H1 (cell line): ENCODE measurements around the gene KCTD11. TPM values are rescaled to one million over a fixed set of nuclear protein-coding genes. Genes with fewer than 3 reads are reported as not detected.

ENCODE experiments used
- CTCF ChIA-PET: fragments of 300-600 bp; sonication (Branson Sonifier 250); formaldehyde crosslinking; loops from one replicate; lab custom pipeline; 2021; ENCODE audit not compliant: partially characterized antibody; lab: Charles Lee
- POLR2A ChIA-PET: fragments of 300-600 bp; sonication (Branson Sonifier 250); formaldehyde crosslinking; loops from one replicate; lab custom pipeline; 2021; ENCODE audit warnings: inconsistent platforms; ENCODE audit not compliant: partially characterized antibody; lab: Charles Lee
- DNase-seq, 2 experiments: peaks; one replicate each; pipeline versions ENCODE4 v3.0.0 to v3.0.0-alpha.2; 2010 to 2022; ENCODE audit warnings: low spot score in 2 of 2, low read depth in 1 of 2, mixed read lengths in 1 of 2
- FAIRE-seq: peaks from 2 replicates; lab custom pipeline; 2011; peaks lifted over from hg19 to GRCh38; lab: Jason Lieb, UNC
- H2AFZ ChIP-seq: 2 replicates; pipeline ENCODE4 v1.8.1; 2012; ENCODE audit warnings: low read length, inconsistent platforms
- H2AK5ac ChIP-seq: 2 replicates; pipeline ENCODE4 v1.6.1; 2013; ENCODE audit warnings: low read depth, low read length
- H2BK120ac ChIP-seq: replicated peaks from 2 replicates; pipeline ENCODE3; 2013; ENCODE audit warnings: low read depth, low read length, inconsistent platforms
- H2BK12ac ChIP-seq: 2 replicates; pipeline ENCODE4 v1.6.1; 2013; ENCODE audit warnings: low read depth, low read length
- H2BK15ac ChIP-seq: 2 replicates; pipeline ENCODE4 v1.6.1; 2013; ENCODE audit warnings: low read length
- H2BK20ac ChIP-seq: 2 replicates; pipeline ENCODE4 v1.6.1; 2013; ENCODE audit warnings: low read length
- H2BK5ac ChIP-seq: 2 replicates; pipeline ENCODE4 v1.6.1; 2013; ENCODE audit warnings: low read depth, low read length
- H3K14ac ChIP-seq: 2 replicates; pipeline ENCODE4 v1.6.1; 2013; ENCODE audit warnings: inconsistent platforms; ENCODE audit not compliant: insufficient read length
- H3K18ac ChIP-seq: 2 replicates; pipeline ENCODE4 v1.6.1; 2013; ENCODE audit warnings: low read length; ENCODE audit errors: extremely low read depth
- H3K23ac ChIP-seq: 2 replicates; pipeline ENCODE4 v1.6.1; 2013; ENCODE audit warnings: inconsistent platforms; ENCODE audit not compliant: insufficient read length
- H3K23me2 ChIP-seq: 2 replicates; pipeline ENCODE4 v1.6.1; 2013; ENCODE audit warnings: low read depth, low read length
- H3K27ac ChIP-seq: 2 replicates; pipeline ENCODE4 v1.6.1; 2011; ENCODE audit warnings: low read depth, low read length, inconsistent platforms
- H3K27me3 ChIP-seq, 4 experiments: replicated peaks in 1 of 4; 1 replicate in 1 of 4; 2 replicates in 3 of 4; pipeline versions ENCODE4 v1.6.1 to v1.8.1; 2011 to 2013; ENCODE audit warnings: low read length in 3 of 4, mild to moderate bottlenecking in 3 of 4, inconsistent platforms in 2 of 4, mixed read lengths in 2 of 4, moderate library complexity in 1 of 4; ENCODE audit not compliant: control insufficient read depth in 3 of 4, insufficient read depth in 3 of 4; ENCODE audit errors: extremely low read depth in 1 of 4
- H3K36me3 ChIP-seq, 4 experiments: 2 replicates each; pipeline versions ENCODE4 v1.6.1 to v1.8.1; 2011 to 2013; ENCODE audit warnings: mild to moderate bottlenecking in 4 of 4, low read length in 3 of 4, moderate library complexity in 2 of 4, control low read depth in 1 of 4, inconsistent platforms in 1 of 4; ENCODE audit not compliant: insufficient read depth in 4 of 4, control insufficient read depth in 2 of 4
- H3K4ac ChIP-seq: replicated peaks from 2 replicates; pipeline ENCODE3; 2013; ENCODE audit warnings: low read length, low read depth, mixed read lengths, inconsistent platforms; ENCODE audit not compliant: insufficient read length
- H3K4me1 ChIP-seq, 4 experiments: replicated peaks in 1 of 4; 1 replicate in 1 of 4; 2 replicates in 3 of 4; pipeline versions ENCODE4 v1.6.1 to v1.8.1; 2011 to 2013; ENCODE audit warnings: low read length in 3 of 4, inconsistent platforms in 2 of 4, mixed read lengths in 1 of 4; ENCODE audit not compliant: insufficient read depth in 4 of 4, control insufficient read depth in 3 of 4
- H3K4me2 ChIP-seq, 2 experiments: 2 replicates each; pipeline versions ENCODE4 v1.6.1 to v1.8.1; 2011 to 2013; ENCODE audit warnings: low read depth in 2 of 2, low read length in 2 of 2, control low read depth in 1 of 2, inconsistent platforms in 1 of 2, mild to moderate bottlenecking in 1 of 2; ENCODE audit not compliant: insufficient read depth in 1 of 2
- H3K4me3 ChIP-seq, 4 experiments: fragments of 200-600, 300-600 bp in 1 of 4; sonication (generic), shearing (Covaris generic), sonication (Bioruptor Twin) in 1 of 4; 2 replicates each; pipeline versions ENCODE4 v1.5.1 to v1.8.1; 2011 to 2016; ENCODE audit warnings: low read length in 4 of 4, low read depth in 3 of 4, control low read depth in 2 of 4, inconsistent platforms in 2 of 4, mild to moderate bottlenecking in 2 of 4, mixed read lengths in 1 of 4, moderate library complexity in 1 of 4; ENCODE audit not compliant: insufficient read depth in 2 of 4; ENCODE audit errors: extremely low read depth in 1 of 4
- H3K56ac ChIP-seq: replicated peaks from 2 replicates; pipeline ENCODE3; 2013; ENCODE audit warnings: low read depth, mild to moderate bottlenecking, mixed read lengths, low read length, inconsistent platforms; ENCODE audit not compliant: insufficient read length
- H3K79me1 ChIP-seq: 2 replicates; pipeline ENCODE4 v1.6.1; 2013; ENCODE audit warnings: low read depth, low read length, control low read depth
- H3K79me2 ChIP-seq, 2 experiments: 2 replicates each; pipeline versions ENCODE4 v1.6.1 to v1.8.1; 2012 to 2013; ENCODE audit warnings: low read length in 2 of 2, mild to moderate bottlenecking in 2 of 2, inconsistent platforms in 1 of 2; ENCODE audit not compliant: insufficient read depth in 2 of 2, control insufficient read depth in 1 of 2
- H3K9ac ChIP-seq, 4 experiments: replicated peaks in 1 of 4; 1 replicate in 1 of 4; 2 replicates in 3 of 4; pipeline versions ENCODE4 v1.6.1 to v1.8.1; 2011 to 2013; ENCODE audit warnings: low read depth in 3 of 4, low read length in 3 of 4, control low read depth in 2 of 4, mild to moderate bottlenecking in 2 of 4, moderate library complexity in 2 of 4, inconsistent platforms in 1 of 4; ENCODE audit errors: extremely low read depth in 1 of 4
- H3K9me3 ChIP-seq, 2 experiments: 2 replicates each; pipeline versions ENCODE4 v1.6.1 to v1.8.1; 2012 to 2013; ENCODE audit warnings: mild to moderate bottlenecking in 2 of 2, moderate library complexity in 2 of 2, control low read depth in 1 of 2, inconsistent platforms in 1 of 2, low read depth in 1 of 2, low read length in 1 of 2, mixed read lengths in 1 of 2; ENCODE audit not compliant: insufficient read depth in 2 of 2
- H4K20me1 ChIP-seq, 2 experiments: replicated peaks in 1 of 2; 2 replicates each; pipeline versions ENCODE3 to v1.8.1; 2011 to 2013; ENCODE audit warnings: inconsistent platforms in 2 of 2, low read length in 2 of 2, mild to moderate bottlenecking in 1 of 2; ENCODE audit not compliant: insufficient read depth in 2 of 2, control insufficient read depth in 1 of 2
- H4K5ac ChIP-seq: 2 replicates; pipeline ENCODE4 v1.6.1; 2013; ENCODE audit warnings: low read length, low read depth, mixed read lengths, inconsistent platforms; ENCODE audit not compliant: insufficient read length
- H4K8ac ChIP-seq: 2 replicates; pipeline ENCODE4 v1.8.0; 2013; ENCODE audit warnings: mild to moderate bottlenecking, moderate library complexity, low read length, inconsistent platforms; ENCODE audit not compliant: insufficient read depth; ENCODE audit errors: extremely low read depth
- H4K91ac ChIP-seq: replicated peaks from 2 replicates; pipeline ENCODE3; 2013; ENCODE audit warnings: low read length, mixed read lengths, inconsistent platforms; ENCODE audit not compliant: insufficient read length
- KDM1A ChIP-seq: fragments of 200-600, 300-600 bp; sonication (generic); IDR thresholded peaks from 2 replicates; pipeline ENCODE4 v1.7.1; 2016; ENCODE audit warnings: mild to moderate bottlenecking, low read length, borderline replicate concordance
- SAP30 ChIP-seq: fragments of 300-600 bp; sonication (generic); IDR thresholded peaks from 2 replicates; pipeline ENCODE4 v1.7.1; 2012; ENCODE audit warnings: low read length, moderate library complexity, mild to moderate bottlenecking, inconsistent platforms; ENCODE audit not compliant: insufficient read depth, insufficient replicate concordance
- WGBS, 2 experiments: shearing (Covaris generic) in 1 of 2; methylation state at CpG; one replicate each; pipeline versions ENCODE4 v1.1.6 to v1.1.7; 2013 to 2015; ENCODE audit warnings: low lambda C conversion rate in 2 of 2, mixed read lengths in 2 of 2, inconsistent platforms in 1 of 2, low coverage in 1 of 2, missing lambda C conversion rate in 1 of 2; ENCODE audit not compliant: insufficient replicate concordance in 2 of 2, insufficient coverage in 1 of 2, insufficient read length in 1 of 2; ENCODE audit errors: extremely low coverage in 1 of 2, missing lambda C conversion rate in 1 of 2; 5-methylcytosine and 5-hydroxymethylcytosine counted together
- polyA plus RNA-seq, 7 experiments: library from polyadenylated mRNA; depleted of rRNA in 3 of 7; stranded (reverse) in 5 of 7; unstranded in 2 of 7; fragments of >200 nt in 5 of 7; fragments of 200-250 nt in 2 of 7; gene quantifications; 1 replicate in 5 of 7; 2 replicates in 1 of 7; 4 replicates in 1 of 7; pipeline versions ENCODE4 v1.2.1 to v1.2.3, GENCODE V29; 2011 to 2013; ENCODE audit warnings: missing spikeins in 2 of 7, mixed read lengths in 2 of 7
- total RNA-seq: library from RNA; stranded (reverse); fragmentation: NEBNext Ultra II Directional; extraction: Animal tissue kit (Norgen Biotek cat#: 25700); gene quantifications from 2 replicates; pipeline ENCODE4 v1.2.1, GENCODE V29; 2021

Gene KCTD11
- total and polyA plus RNA-seq, 2 of the 8 experiments (the other 6 are each of a cell fraction or from before 2014, with no cell fraction given), result 8.6 to 9.2 TPM

DNA sequence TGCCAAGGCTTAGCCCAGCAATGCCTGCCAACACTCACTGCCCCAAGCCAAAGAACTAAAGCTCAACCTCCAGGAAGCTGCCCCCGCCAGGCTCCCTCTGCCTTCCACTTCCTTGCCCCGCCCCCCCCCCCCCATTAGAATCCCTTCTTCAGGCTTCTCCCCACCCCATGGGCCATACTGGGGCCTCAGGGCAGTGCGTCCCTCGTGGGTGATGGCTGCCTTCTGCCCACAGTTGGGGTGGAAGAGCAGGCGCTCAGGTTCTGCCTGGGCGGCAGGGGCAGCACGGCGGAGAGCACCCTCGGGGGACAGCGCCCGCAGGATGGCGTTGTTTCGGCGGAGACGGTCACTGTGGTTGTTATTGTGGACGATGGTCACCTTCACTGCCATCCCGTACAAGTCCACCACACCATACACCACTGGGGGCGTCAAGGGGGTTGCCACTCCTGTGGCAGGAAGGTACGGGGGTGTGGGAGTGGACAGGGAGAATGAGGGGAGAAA is 26.9 kb upstream of the KCTD11 start:
- H4K8ac ChIP-seq, result no peak overlapping the region
- H3K56ac ChIP-seq, result no peak overlapping the region
- DNase-seq (no peak), FAIRE-seq (no peak)
- no peak overlapping the region for H3K23ac ChIP-seq
- H3K9ac ChIP-seq, result no peak overlapping the region
- H3K4me2 ChIP-seq, result no peak overlapping the region
- H2AFZ ChIP-seq, result no peak overlapping the region
- H4K5ac ChIP-seq, result no peak overlapping the region
- no peak overlapping the region for H2BK12ac ChIP-seq
- TF ChIP-seq SAP30, result no peak
- TF ChIP-seq KDM1A, result no peak
- no peak overlapping the region for H3K27ac ChIP-seq
- H4K20me1 ChIP-seq, result peaks cover 2 to 22% of the 10 kb centered on the region in 2 experiments
- H3K4me1 ChIP-seq, result peaks cover 0 to 10% (median under 1%) of the 10 kb centered on the region in 4 experiments; a peak in 2 of 7 replicates
- no peak overlapping the region for H3K4ac ChIP-seq
- H3K18ac ChIP-seq, result no peak overlapping the region
- POLR2A ChIA-PET, result interaction anchor here (1.1 to 13.4 kb wide), 6 partner anchors 10 to 85 kb away, joined by 3 to 223 read pairs (median 6); partner anchors contain the start of genes ACAP1 and GPS2
- peaks cover 0 to 14% of the 10 kb centered on the region in 2 experiments; a peak in 2 of 4 replicates for H3K79me2 ChIP-seq
- H2BK15ac ChIP-seq, result no peak overlapping the region
- peaks cover 2% of the 10 kb centered on the region; the same call in 1 of the 2 replicates for H3K79me1 ChIP-seq
- no peak overlapping the region for H2BK120ac ChIP-seq
- no peaks in the 10 kb centered on the region for H3K9me3 ChIP-seq
- CTCF ChIA-PET, result interaction anchor here (0.6 to 9.3 kb wide), 13 partner anchors 9 to 1960 kb away, joined by 3 to 167 read pairs (median 5); partner anchors contain the start of genes ACAP1, GPS2, NLGN2 and TMEM95
- H4K91ac ChIP-seq, result no peak overlapping the region
- H2AK5ac ChIP-seq, result no peak overlapping the region
- H2BK5ac ChIP-seq, result no peak overlapping the region
- H3K36me3 ChIP-seq, result peaks cover 26 to 45% (median 43%) of the 10 kb centered on the region in 4 experiments
- no peak overlapping the region for H3K4me3 ChIP-seq
- H3K27me3 ChIP-seq, result no peaks in the 10 kb centered on the region; a peak in 1 of 7 replicates
- 93% methylated on average over 17 of the region's 19 CpGs; no CpG with 5 or more reads in 1 of the 2 experiments for WGBS, 2 experiments
- H2BK20ac ChIP-seq, result no peak overlapping the region
- H3K23me2 ChIP-seq, result peaks cover 8% of the 10 kb centered on the region
- no peak overlapping the region for H3K14ac ChIP-seq
